ENCODE results near the gene NYAP2.

NYAP2 gene

DNA sequence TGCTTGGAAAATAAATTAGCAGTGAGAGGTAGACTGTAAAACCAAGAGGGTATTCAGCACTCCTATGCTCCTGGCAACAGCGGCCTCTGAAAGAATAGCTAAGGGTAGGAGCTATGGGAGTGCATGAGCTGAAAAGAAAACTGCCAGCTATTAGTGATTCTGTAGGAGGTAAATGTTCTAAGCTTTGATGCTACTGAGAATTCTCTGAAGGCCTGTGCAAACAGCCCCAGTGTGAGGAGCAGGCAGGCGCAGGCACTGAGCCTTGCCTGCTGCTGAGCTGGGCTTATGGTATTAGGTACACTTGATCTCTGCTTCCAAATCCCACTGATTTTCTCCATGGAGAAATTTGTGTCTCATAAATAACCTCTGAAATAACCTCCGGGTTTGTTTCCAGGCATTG, 86.7 kb downstream of the NYAP2 start:
- DNase-seq (ENCODE audit: low spot score) = no peak

DNA sequence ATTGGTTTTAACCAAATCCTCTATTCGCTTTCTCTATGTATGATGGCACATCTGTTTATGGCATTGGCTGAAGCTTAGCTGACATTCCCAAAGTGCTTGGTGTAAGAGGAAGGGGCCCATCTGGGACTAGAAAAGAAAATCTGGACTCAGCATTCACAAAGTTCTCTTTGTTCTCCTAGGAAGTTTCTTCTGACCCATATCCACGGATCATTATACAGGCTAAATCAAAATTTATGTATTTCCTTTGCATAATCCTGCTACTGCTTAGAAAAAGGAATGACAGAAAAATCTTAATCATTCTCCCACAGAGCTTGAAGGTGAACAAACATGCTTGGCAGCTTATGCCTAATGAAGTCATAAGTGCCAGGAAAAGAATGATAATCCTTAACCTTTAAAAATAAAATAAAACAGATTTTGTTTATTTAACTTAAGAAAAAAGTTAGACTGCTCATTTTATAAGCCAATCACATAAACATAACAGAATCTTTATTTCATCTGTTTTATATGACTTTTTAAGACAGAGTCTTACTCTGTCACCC, 88.4 kb downstream of the NYAP2 start:
- DNase-seq (ENCODE audit: low spot score) = no peak

DNA sequence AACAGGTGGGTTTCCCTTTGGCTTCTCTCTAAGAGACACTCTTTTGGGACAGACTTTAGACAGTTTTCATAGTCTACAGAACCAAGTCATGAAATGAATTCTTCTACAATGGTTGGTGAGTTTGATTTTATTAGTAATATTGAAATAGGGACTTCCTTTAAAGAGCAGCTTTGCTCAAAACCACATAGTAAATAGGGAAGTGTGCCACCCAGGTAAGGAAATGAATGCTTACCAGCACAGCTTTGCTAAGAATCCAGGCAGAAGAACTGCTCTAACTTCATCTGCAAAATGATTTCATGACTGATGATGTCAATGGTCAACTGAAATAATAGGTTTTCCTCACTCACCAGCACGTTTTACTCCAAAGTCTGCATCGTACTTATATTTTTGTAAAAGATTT, 89.2 kb downstream of the NYAP2 start:
- no peak for DNase-seq (ENCODE audit: low spot score)

DNA sequence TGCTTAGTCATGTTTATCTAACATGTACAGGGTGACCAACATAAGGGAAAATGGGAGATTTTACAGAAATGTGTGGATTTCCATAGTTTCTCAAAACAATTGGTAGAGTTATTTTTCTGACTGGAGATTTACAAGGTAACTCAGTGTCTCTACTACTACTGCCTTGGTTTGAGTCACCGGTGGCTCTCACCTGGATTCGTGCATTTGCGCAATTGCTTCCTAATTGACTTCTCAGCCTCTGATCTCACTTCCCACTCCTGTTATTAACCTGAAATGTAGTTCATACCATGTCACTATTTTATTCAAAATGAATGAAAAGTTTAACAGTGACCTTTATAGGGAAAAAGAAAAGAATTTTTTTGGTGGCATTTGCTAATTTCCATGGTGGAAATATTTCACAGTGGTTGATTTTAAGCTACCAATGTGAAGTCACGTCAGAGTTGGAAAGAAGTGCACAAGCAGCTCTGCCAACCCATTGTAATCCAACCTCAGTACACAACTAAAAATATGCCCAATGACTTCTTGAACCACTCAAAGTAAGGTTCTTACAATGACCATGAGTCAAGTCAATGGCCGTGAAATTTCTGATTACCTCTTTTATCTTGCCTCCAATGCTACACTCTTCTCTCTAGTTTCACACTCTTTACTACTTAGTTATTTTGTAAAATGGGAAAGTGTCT, 94.0 kb downstream of the NYAP2 start:
- no peak for DNase-seq (ENCODE audit: low spot score)

DNA sequence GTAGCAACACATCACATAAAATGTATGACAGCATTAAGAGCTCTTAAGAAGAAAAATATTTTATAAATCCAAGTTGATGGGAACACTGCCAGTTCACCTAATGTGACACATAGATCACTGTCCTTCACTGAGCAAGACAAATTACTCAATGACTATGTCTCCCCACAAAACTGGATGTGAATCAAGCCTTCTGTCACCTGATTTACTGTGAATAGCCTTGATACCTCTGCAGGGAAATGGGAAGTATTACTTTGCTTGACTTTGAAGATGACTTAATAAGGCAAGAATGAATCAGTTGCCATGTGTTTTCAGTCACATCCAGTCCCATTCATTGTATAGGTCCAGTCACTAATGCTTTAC, 94.6 kb downstream of the NYAP2 start:
- no peak for DNase-seq (ENCODE audit: low spot score)

DNA sequence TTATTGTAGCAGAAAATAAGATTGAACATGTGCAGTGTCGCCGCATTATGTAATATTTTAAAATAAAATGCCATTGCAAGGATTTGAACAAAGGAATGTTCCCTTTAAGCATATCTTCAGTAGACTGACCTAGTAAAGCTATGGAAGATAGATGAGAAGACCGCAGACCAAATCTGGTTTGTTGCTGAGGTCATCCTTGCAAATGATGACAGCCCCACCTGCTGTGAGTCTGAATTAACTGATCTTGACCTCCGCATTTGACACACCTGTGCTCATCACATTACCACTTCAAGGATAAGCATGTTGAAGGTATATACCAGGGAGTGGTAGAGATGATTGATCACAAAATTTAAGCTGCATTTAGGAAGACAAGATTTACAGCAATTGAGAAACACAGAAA, 96.2 kb downstream of the NYAP2 start:
- DNase-seq (ENCODE audit: low spot score) = no peak

DNA sequence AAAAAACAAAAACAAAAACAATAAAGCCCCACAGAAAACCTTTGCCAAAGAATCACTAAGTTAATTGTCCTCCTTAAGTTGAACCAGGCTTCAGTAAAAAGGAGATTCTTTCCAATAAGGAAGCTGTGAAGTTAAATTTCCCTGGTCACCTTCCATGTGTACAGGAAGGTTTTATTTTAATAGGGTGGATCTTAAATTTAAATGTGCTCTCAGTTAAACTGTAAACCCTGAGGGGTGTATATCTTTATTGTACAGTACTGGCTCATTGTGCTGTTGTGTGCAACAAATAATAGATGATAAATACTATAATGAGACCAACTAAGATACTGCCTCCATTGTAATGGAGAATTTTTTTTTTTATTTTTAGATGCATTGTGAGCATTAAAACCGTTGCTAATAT, 97.1 kb downstream of the NYAP2 start:
- no peak for DNase-seq (ENCODE audit: low spot score)

DNA sequence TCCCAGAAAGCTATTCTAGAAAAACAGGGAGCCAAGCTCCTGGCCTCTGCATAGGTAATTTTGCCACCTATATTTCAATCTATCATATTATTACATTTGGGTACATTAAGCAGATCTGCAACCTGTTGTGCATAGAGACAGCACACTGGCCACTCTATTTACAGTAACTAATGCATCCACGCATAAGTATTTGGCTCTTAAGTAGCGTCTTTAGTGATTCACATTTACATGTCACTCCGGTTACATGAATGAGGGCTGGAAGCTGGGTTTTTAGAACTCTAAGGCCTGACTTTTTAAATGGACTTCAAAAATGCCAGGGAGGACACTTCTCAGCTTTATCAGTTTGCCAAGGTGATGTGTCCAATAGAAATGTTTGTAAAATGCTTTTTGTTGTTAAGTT, 97.7 kb downstream of the NYAP2 start:
- DNase-seq (ENCODE audit: low spot score) = no peak

DNA sequence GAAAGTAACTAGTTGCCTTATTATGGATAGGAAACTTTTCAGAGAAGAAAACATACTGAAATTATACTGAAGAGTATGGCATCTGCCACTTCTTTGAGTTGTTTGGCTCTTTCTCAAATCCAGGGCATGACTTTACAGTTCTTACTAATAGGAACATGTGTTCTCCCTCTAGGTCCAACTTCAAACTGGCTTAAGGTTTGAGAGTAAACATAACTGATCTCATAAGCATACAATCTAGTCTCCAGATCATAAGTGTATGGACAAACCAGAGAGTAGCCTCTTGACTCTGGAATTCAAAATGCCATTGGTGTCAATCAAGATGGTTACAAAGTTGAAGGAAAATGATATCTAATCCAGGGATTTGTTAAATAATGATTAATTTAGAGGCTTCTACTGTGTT, 101.5 kb downstream of the NYAP2 start:
- no peak for DNase-seq (ENCODE audit: low spot score)

DNA sequence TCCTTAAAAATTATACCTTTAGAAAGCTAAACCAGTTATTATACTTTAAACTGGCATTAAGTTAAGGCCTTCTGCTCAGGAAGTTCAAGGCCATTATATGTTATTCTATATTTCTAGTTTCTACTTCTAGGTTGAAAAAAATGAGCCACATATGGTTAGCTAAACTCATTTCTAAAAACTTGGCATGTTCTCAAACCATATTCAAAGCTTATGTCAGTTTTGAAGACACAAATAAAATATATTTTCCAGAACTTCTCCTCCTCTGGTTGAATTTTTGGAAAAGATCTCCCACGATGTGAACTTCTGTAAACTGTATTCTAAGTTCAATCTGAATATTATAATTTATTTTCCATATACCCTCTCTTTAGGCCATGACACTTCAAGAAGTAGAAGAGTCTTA, 103.5 kb downstream of the NYAP2 start:
- DNase-seq (ENCODE audit: low spot score) = no peak

DNA sequence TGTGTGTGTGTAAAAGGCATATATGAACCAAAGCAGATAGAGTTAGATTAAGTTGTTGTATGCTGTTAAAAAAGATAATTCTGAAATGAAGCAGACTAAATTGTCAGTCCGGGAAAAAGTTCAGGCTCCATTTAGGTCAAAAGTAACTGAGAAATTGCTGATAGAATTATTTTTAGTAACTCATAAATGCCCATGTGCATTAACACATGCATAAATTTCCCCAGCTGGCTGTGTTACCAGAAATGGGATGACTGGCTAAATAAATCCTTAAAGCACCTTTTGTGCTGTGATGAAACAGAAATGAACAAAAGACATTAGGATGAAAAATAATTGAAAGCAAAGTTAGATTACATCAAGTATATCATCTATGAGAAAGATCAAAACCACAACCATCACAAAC, 111.3 kb downstream of the NYAP2 start:
- DNase-seq (ENCODE audit: low spot score) = no peak

DNA sequence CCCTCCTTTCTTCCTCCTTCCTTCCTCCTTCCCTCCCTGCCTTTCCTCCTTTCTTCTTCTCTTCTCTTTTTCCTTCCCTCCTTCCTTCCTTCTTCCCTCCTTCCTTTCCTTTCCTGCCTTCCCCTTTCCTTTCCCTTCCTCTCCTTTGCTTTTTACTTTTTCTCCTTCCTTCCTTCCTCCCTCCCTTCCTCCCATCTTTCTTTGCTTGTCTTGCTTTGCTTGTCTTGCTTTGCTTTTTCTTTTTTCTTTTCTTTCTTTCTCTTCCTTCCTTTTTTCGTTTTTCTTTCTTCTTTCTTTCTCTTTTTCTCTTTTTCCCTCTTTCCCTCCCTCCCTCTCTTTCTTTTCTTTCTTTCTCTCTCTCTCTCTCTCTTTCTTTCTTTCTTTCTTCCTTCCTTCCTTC, 113.0 kb downstream of the NYAP2 start:
- no peak for DNase-seq (ENCODE audit: low spot score)

DNA sequence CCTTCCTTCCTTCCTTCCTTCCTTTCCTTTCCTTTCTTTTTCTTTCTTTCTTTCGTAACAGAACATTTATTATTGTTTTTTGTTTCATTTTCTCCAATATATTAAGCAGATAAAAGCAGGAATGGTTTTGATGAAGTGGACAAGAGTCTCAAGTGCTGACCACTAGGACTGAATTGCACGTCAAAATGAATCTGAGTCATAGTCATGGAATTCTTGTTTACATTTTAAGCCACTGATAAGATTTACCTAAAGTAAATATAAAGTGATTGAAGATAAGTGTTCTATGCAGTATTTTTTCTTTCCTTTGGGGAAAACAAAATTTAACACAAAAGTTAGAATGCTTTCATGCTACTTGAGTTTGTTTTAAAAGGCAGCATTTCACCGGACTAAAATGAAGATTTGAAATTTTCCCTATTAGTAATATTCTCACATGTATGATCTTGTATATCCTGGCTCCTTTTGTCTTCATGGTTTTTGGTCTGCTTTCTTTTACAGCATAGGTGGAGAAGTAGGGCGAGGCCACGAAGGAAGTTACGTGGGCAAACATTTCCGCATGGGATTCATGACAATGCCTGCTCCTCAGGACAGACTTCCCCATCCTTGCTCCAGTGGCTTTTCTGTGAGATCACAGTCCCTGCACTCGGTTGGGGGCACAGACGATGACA, 113.5 kb downstream of the NYAP2 start:
- DNase-seq (ENCODE audit: low spot score) = peak; percentile 20

DNA sequence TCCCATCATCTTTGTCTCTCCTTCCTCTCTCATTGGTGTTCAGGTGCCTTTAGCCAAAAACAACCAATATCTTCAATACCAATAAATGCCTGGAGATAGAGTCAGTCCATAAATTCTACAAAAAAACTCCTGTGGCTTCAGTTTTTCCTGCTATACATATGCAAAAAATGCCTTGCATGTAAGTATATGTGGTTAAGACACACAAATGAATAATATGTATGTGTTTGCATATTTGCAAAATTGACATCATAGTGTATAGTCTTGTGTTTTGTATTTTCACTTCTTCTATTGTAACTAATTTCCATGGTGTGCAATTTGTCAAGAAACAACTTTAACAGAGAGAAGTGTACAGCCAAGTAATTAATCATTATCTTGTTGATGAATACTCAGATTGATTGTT, 115.5 kb downstream of the NYAP2 start:
- DNase-seq (ENCODE audit: low spot score) = no peak

DNA sequence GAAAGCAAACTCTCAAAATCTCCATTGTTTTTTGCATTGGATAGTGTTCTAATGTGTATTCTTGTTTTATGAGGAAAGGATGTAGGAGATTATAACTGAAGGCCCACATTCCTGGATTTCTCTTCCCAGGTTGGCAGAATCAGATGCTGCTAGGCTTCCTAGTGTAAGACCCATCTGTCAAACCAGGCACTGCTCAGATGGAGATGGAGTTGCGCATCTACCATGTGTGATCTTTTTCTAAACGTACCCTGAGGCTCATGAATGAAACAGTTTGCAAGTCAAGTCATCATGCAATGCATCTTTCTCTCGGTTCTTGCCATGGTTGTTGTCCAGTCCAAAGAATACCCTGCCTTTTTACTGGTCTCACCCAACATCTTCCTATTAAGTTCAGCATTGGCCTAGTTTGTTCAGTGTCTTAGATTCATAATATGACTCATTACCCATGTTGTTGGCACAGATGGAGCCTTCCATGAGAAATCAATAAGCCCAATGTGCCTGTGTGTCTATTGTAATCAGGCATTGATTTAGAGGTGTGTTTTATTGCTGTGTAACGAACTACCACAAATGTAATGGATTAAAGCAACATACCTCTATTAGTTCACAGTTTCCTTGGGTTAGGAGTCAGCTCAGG, 127.4 kb downstream of the NYAP2 start:
- DNase-seq (ENCODE audit: low spot score) = no peak

DNA sequence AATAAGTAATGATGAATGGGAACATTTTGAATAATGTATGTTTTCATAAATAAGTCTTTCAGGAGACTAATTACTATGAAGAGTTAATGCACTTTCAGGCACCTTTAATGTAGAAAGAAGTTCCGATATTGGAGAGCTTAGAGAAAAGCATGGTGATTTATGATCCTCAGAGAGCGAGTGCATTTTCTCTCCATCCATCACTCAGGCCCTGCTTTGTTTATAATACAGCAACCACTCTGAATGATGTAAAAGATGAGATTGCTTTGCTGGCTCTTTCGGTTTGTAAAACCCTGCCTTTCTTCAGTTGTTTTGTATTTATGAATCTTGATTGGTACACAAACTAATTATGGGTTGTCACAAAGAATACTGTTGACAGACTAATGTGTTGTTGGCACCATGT, 132.0 kb downstream of the NYAP2 start:
- no peak for DNase-seq (ENCODE audit: low spot score)

DNA sequence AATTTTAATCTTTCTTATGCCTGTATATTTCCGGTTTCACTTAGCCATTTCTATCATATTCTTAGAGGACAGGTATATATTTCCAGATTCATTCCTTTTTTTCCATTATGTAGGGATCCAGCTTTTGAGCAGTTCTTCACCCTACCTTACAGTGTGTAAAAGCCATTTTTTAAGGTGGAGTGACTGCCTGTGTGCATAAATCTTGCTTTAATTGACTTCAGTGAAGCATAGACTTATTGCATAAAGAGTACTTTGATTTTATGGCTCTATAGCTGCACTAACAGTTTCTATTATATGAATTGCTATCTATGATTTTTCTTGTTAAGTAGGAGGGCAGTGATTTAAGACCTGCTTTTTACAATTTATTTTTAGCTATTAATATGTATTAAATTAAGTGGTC, 132.6 kb downstream of the NYAP2 start:
- no peak for DNase-seq (ENCODE audit: low spot score)

DNA sequence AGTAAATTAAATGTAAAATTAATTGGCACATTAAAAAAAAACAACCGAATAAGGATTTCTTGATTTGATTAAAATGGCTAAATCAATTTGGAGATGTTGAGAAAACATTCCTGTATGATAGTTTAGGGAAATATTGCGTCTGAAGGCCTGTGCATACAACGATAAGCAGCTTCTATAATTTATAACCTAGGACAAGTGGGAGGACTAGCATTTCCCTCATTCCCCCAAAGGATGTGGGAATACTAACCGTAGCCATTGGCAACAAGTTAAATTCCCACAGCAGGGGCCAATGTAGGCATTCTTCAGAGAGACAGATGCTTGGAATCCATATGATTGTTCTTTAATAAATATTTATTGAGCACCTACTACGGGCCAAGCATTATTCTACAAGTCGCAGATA, 134.5 kb downstream of the NYAP2 start:
- no peak for DNase-seq (ENCODE audit: low spot score)

DNA sequence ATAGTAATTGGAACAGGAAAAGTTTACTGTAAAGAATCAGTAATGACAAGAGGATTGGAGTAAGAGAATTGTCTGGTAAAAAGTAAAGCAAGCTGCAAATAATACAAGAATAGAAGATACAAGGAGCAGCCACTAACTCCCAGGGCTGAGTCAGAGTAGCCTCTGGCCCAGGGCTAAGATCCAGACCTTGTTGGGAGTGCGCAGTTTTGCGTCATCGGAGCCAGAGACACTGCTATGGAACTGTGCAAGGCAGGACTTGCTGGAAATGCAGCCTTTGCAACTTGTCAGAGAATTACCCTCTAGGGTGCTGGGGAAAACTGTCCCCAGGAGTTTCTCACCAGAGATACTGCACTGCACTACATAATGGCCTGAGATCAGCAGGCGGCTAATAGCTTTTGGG, 135.2 kb downstream of the NYAP2 start:
- DNase-seq (ENCODE audit: low spot score) = no peak

DNA sequence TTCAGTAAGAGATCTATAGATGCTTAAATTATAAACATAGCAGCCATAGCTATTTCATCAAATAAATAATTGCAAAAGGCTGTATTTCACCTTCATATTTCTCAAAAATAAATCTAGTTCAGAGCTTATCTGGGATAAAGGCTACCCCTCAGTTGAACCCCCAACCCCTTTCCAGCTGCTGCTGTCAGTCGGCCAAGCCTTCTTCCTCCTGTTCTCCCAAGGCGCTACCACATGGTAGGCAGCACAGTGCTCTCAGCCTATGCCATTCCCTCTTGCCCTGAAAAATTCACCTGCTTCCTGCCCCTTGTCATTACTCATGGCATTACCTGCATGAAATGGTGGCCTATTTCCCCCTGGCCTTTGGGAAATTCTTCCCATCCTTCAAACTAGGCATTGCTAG, 136.5 kb downstream of the NYAP2 start:
- DNase-seq (ENCODE audit: low spot score) = no peak

DNA sequence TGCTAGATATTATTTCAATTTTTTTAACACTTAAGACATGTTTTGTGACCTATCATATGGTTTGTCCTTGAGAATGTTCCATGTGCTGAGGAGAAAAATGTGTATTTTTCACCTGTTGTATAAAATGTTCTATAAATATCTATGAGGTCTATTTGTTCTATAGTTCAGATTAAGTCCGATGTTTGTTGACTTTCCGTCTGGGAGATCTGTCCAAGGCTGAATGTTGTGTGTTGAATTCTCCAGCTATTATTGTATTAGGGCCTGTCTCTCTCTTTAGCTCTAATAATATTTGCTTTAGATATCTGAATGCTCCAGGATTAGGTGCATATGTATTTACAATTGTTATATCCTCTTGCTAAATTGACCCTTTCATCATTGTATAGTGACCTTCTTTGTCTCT, 144.1 kb downstream of the NYAP2 start:
- no peak for DNase-seq (ENCODE audit: low spot score)

DNA sequence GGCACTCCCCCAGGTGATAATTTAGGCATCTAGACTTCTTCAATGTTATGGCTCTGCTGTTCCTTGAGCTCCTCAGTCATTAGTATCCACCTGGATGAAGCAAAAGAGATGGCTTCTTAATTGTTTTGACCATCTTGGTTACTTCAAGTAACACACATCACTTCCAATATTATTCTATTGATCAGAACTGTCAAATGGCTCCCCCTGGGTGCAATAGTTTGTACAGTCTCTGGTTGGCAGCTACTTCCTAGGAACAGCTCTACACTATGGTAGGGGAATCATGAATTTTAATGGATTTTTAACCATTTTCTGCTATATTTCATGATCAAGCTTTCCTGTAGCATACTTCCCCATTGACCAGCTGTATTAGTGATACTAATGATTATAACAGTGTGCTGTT, 157.0 kb downstream of the NYAP2 start:
- no peak for DNase-seq (ENCODE audit: low spot score)

DNA sequence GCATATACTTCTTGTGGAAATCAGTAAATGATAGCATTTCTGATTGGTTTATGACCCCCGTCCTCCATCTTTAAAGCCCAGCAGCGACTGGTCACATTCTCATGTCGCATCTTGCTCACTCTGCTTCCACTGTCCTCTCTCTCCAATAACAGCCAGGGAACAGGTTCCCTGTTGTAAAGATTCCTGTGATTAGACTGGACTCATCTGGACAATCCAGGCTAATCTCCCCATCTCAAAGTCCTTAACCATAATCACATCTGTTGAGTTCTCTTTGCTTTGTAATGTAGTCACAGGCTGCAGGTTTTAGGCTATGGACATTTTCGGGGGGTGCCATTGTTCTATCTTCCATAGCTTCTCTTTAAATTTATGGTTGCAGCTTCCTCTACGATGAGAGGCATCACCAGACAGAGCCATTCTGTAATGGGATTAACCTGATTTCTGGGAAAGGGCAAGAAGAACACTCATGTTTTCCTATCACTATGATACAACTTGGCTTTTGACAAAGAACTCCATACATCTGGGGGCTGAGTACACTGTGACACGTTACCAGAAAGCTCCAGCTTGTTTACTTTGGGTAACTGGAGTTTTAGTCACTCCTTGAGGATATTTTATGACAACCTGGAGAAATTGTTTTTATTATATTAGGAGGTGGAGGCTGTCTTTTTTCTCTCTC, 159.0 kb downstream of the NYAP2 start:
- DNase-seq (ENCODE audit: low spot score) = no peak

Measured in AG08396 (cell line).